Subcutaneous abdominal adipose tissue (tissue), 5 donors: ENCODE results near the gene CFI.

Source experiments
- H3K27ac ChIP-seq: one replicate; pipeline ENCODE4 v1.7.0; 2013; ENCODE audit warnings: low read depth, mild to moderate bottlenecking, inconsistent platforms, low read length, moderate library complexity
- H3K27me3 ChIP-seq, 5 donors: one replicate each; pipeline ENCODE4 v1.7.0; 2013; ENCODE audit warnings: low read length in 5 of 5, inconsistent platforms in 1 of 5; ENCODE audit not compliant: control insufficient read depth in 5 of 5, insufficient read depth in 4 of 5
- H3K36me3 ChIP-seq, 5 donors: one replicate each; pipeline ENCODE4 v1.7.0; 2013; ENCODE audit warnings: low read length in 5 of 5; ENCODE audit not compliant: control insufficient read depth in 5 of 5, insufficient read depth in 5 of 5
- H3K4me1 ChIP-seq, 5 donors: one replicate each; pipeline ENCODE4 v1.7.0; 2013; ENCODE audit warnings: low read length in 5 of 5, mild to moderate bottlenecking in 3 of 5, moderate library complexity in 1 of 5; ENCODE audit not compliant: control insufficient read depth in 5 of 5, insufficient read depth in 5 of 5
- H3K4me3 ChIP-seq, 5 donors: one replicate each; pipeline ENCODE4 v1.7.0; 2013; ENCODE audit warnings: low read length in 5 of 5, low read depth in 1 of 5
- H3K9ac ChIP-seq, 5 donors: one replicate each; pipeline ENCODE4 v1.7.0; 2013; ENCODE audit warnings: low read length in 5 of 5, mild to moderate bottlenecking in 4 of 5, moderate library complexity in 3 of 5
- H3K9me3 ChIP-seq, 5 donors: one replicate each; pipeline ENCODE4 v1.7.0; 2013; ENCODE audit warnings: low read length in 5 of 5; ENCODE audit not compliant: control insufficient read depth in 5 of 5
- donor health status: healthy.
- donor health status: healthy.
- donor health status: healthy.
- donor health status: healthy.
- donor health status: healthy.

The CFI gene

GRCh38 chr4:109738104-109738872, 63.5 kb downstream of the CFI start:
- Histone ChIP-seq H3K4me3 (no peak overlapping the region), H3K36me3 (no peaks in the 10 kb centered on the region), H3K4me1 (no peaks in the 10 kb centered on the region), H3K9ac (no peak overlapping the region), H3K27me3 (peaks cover 0 to 6% (median 0%) of the 10 kb centered on the region in 5 donors), H3K27ac (no peak overlapping the region), H3K9me3 (no peaks in the 10 kb centered on the region)

GRCh38 chr4:109735566-109736365, 66.0 kb downstream of the CFI start:
- Histone ChIP-seq H3K9ac (no peak overlapping the region), H3K9me3 (no peaks in the 10 kb centered on the region), H3K36me3 (no peaks in the 10 kb centered on the region), H3K4me3 (no peak overlapping the region), H3K27me3 (peaks cover 0 to 6% (median 0%) of the 10 kb centered on the region in 5 donors), H3K27ac (no peak overlapping the region), H3K4me1 (peaks cover 0 to 1% (median under 1%) of the 10 kb centered on the region in 5 donors)

- H3K4me1 ChIP-seq = peaks cover 0 to 16% (median 14%) of the 10 kb centered on the region in 5 donors
- H3K9ac ChIP-seq = no peak overlapping the region
- H3K27me3 ChIP-seq = peaks cover 0 to 6% (median 0%) of the 10 kb centered on the region in 5 donors
- no peak overlapping the region for H3K27ac ChIP-seq
- no peaks in the 10 kb centered on the region for H3K36me3 ChIP-seq
- no peak overlapping the region for H3K4me3 ChIP-seq
- H3K9me3 ChIP-seq = no peaks in the 10 kb centered on the region
Observed at GRCh38 chr4:109733728-109734127, 68.1 kb downstream of the CFI start.

GRCh38 chr4:109730619-109731545, 70.9 kb downstream of the CFI start:
- Histone ChIP-seq H3K27ac (peak overlapping the region; percentile 78), H3K4me1 (peaks cover 0 to 26% (median 15%) of the 10 kb centered on the region in 5 donors), H3K27me3 (no peaks in the 10 kb centered on the region), H3K9ac (peak overlapping the region in 4 of 5 donors; percentile 67 to 85 (median 78)), H3K4me3 (peak overlapping the region; percentile 88 to 97 (median 95)), H3K9me3 (no peaks in the 10 kb centered on the region), H3K36me3 (no peaks in the 10 kb centered on the region)

- Histone ChIP-seq H3K4me1 (peaks cover 0 to 26% (median 15%) of the 10 kb centered on the region in 5 donors), H3K36me3 (no peaks in the 10 kb centered on the region), H3K27ac (peak within 1 kb of the TSS; percentile 78), H3K9me3 (no peaks in the 10 kb centered on the region), H3K9ac (peak within 1 kb of the TSS; percentile 32 to 85 (median 77)), H3K27me3 (no peaks in the 10 kb centered on the region), H3K4me3 (peak within 1 kb of the TSS; percentile 88 to 97 (median 96))
Observed at GRCh38 chr4:109729718-109730618, 71.8 kb downstream of the CFI start, which contains the start of gene PLA2G12A. Gene PLA2G12A, minus strand, starts transcription at chr4:109730070. Its CDS starts 261 bp downstream, at chr4:109729809.

GRCh38 chr4:109729117-109729717, 72.6 kb downstream of the CFI start:
- H3K4me1 ChIP-seq = peaks cover 0 to 26% (median 15%) of the 10 kb centered on the region in 5 donors
- no peaks in the 10 kb centered on the region for H3K27me3 ChIP-seq
- no peaks in the 10 kb centered on the region for H3K36me3 ChIP-seq
- no peaks in the 10 kb centered on the region for H3K9me3 ChIP-seq
- H3K9ac ChIP-seq = peak overlapping the region; percentile 32 to 82 (median 77)
- H3K4me3 ChIP-seq = peak overlapping the region; percentile 86 to 96 (median 88)
- peak overlapping the region; percentile 10 for H3K27ac ChIP-seq

GRCh38 chr4:109728385-109728784, 73.4 kb downstream of the CFI start:
- Histone ChIP-seq H3K27ac (no peak overlapping the region), H3K4me1 (peaks cover 0 to 26% (median 15%) of the 10 kb centered on the region in 5 donors), H3K9me3 (no peaks in the 10 kb centered on the region), H3K36me3 (no peaks in the 10 kb centered on the region), H3K9ac (peak overlapping the region in 1 of 5 donors; percentile 15), H3K27me3 (no peaks in the 10 kb centered on the region), H3K4me3 (peak overlapping the region in 1 of 5 donors; percentile 86)

GRCh38 chr4:109723110-109723509, 78.7 kb downstream of the CFI start:
- Histone ChIP-seq H3K27ac (no peak overlapping the region), H3K36me3 (no peaks in the 10 kb centered on the region), H3K9me3 (no peaks in the 10 kb centered on the region), H3K27me3 (no peaks in the 10 kb centered on the region), H3K9ac (no peak overlapping the region), H3K4me1 (peaks cover 0 to 4% (median 0%) of the 10 kb centered on the region in 5 donors), H3K4me3 (no peak overlapping the region)
